Caco-2 (cell line): ENCODE results near the gene RPL26. TPM values are rescaled to one million over a fixed set of nuclear protein-coding genes. Genes with fewer than 3 reads are reported as not detected.

Source experiments
- BruUV-seq: library from RNA; stranded (reverse); fragments of 400-500 nt; replicated peaks from 2 replicates; lab custom pipeline; 2021; lab: Mats Ljungman, UMichigan
- CTCF ChIA-PET: fragments of 300-600 bp; sonication (Branson Sonifier 250); formaldehyde crosslinking; loops from one replicate; lab custom pipeline; 2022; ENCODE audit warnings: antibody characterized with exemption; lab: Charles Lee
- POLR2A ChIA-PET: fragments of 300-600 bp; sonication (Branson Sonifier 250); formaldehyde crosslinking; loops from one replicate; lab custom pipeline; 2022; ENCODE audit warnings: antibody characterized with exemption; lab: Charles Lee
- DNase-seq, 2 experiments: peaks; one replicate each; pipeline versions ENCODE4 v3.0.0 to v3.0.0-alpha.2; 2020 to 2022
- H3K27me3 ChIP-seq: replicated peaks from 2 replicates; pipeline ENCODE4 v1.6.0; 2011; ENCODE audit warnings: low read length; ENCODE audit not compliant: control insufficient read depth, insufficient read depth
- H3K36me3 ChIP-seq: 2 replicates; pipeline ENCODE4 v1.5.1; 2011; ENCODE audit warnings: low read length; ENCODE audit not compliant: control insufficient read depth, insufficient read depth
- H3K4me1 ChIP-seq: fragments of 250-450 bp; sonication (Bioruptor Pico); 2 replicates; pipeline ENCODE4 v1.5.1; 2020; ENCODE audit warnings: mild to moderate bottlenecking
- H3K4me3 ChIP-seq: 2 replicates; pipeline ENCODE4 v1.5.1; 2011; ENCODE audit warnings: low read depth, mild to moderate bottlenecking, control low read depth, low read length
- H3K9me3 ChIP-seq: fragments of 250-450 bp; sonication (Bioruptor Pico); 2 replicates; pipeline ENCODE4 v1.5.1; 2020; ENCODE audit warnings: mild to moderate bottlenecking, moderate library complexity
- H3K27ac Mint-ChIP-seq: one replicate; pipeline ENCODE4 v1.8.0; 2022; ENCODE audit warnings: mixed read lengths; ENCODE audit not compliant: unreplicated experiment
- H3K27me3 Mint-ChIP-seq: one replicate; pipeline ENCODE4 v1.8.0; 2022; ENCODE audit warnings: mixed read lengths; ENCODE audit not compliant: insufficient read depth, unreplicated experiment
- H3K36me3 Mint-ChIP-seq: one replicate; pipeline ENCODE4 v1.8.0; 2022; ENCODE audit warnings: mild to moderate bottlenecking, mixed read lengths; ENCODE audit not compliant: insufficient read depth, unreplicated experiment
- H3K4me1 Mint-ChIP-seq: one replicate; pipeline ENCODE4 v1.8.0; 2022; ENCODE audit warnings: low read depth, mixed read lengths; ENCODE audit not compliant: unreplicated experiment
- H3K4me3 Mint-ChIP-seq: one replicate; pipeline ENCODE4 v1.8.0; 2022; ENCODE audit warnings: mild to moderate bottlenecking, moderate library complexity, mixed read lengths; ENCODE audit not compliant: unreplicated experiment
- H3K9me3 Mint-ChIP-seq: one replicate; pipeline ENCODE4 v1.8.0; 2022; ENCODE audit warnings: mixed read lengths; ENCODE audit not compliant: unreplicated experiment
- CTCF ChIP-seq, 2 experiments: fragments of 200-600 bp in 1 of 2; IDR thresholded peaks; 1 replicate in 1 of 2; 2 replicates in 1 of 2; pipeline versions ENCODE4 v1.5.1 to v1.8.0; 2011 to 2022; ENCODE audit warnings: antibody characterized with exemption in 1 of 2, control low read depth in 1 of 2, inconsistent platforms in 1 of 2, low read depth in 1 of 2, low read length in 1 of 2, mild to moderate bottlenecking in 1 of 2, moderate library complexity in 1 of 2; ENCODE audit not compliant: insufficient read depth in 1 of 2, severe bottlenecking in 1 of 2, unreplicated experiment in 1 of 2
- intact Hi-C: fragments of 100-400 bp; cut with micrococcal nuclease; formaldehyde crosslinking; loops from one replicate; pipeline ENCODE4 v1.10.0; 2022; ENCODE audit not compliant: unreplicated experiment
- total RNA-seq: library from RNA; stranded (reverse); gene quantifications from 2 replicates; pipeline ENCODE4 v1.2.3, GENCODE V29; 2022

Gene RPL26
- total RNA-seq, 1 experiment from 2014 or later = 999 TPM

- no peak for TF ChIP-seq CTCF (IDR thresholded peaks at IDR 0.05; ENCODE audit: insufficient read depth in 1 of 2, low read depth in 1 of 2, low read length in 1 of 2, severe bottlenecking in 1 of 2, unreplicated experiment in 1 of 2)
- Mint-ChIP-seq H3K4me1 (no peaks in the 10 kb centered on the region), H3K27ac (no peak within 1 kb of the TSS), H3K36me3 (no peaks in the 10 kb centered on the region), H3K27me3 (no peaks in the 10 kb centered on the region), H3K4me3 (no peak within 1 kb of the TSS), H3K9me3 (no peaks in the 10 kb centered on the region)
- intact Hi-C loops = no loop called here
- Histone ChIP-seq H3K4me1 (no peaks in the 10 kb centered on the region), H3K4me3 (no peak within 1 kb of the TSS), H3K27me3 (no peaks in the 10 kb centered on the region), H3K36me3 (no peaks in the 10 kb centered on the region), H3K9me3 (no peaks in the 10 kb centered on the region)
- BruUV-seq = no TSS peak
- POLR2A ChIA-PET = no interaction called here
- CTCF ChIA-PET = no interaction called here
- DNase-seq = no peak
Measured at GRCh38 chr17:8339540-8339939, 43.5 kb downstream of the RPL26 start, which contains the start of gene ODF4. ODF4 (plus strand) TSS chr17:8339840; CDS start chr17:8340052, 212 bp downstream.

- CTCF ChIA-PET = no interaction called here
- no peak overlapping the region for H3K4me3 ChIP-seq
- no peak for DNase-seq
- no peak for TF ChIP-seq CTCF (IDR thresholded peaks at IDR 0.05; ENCODE audit: insufficient read depth in 1 of 2, low read depth in 1 of 2, low read length in 1 of 2, severe bottlenecking in 1 of 2, unreplicated experiment in 1 of 2)
- H3K9me3 Mint-ChIP-seq = no peaks in the 10 kb centered on the region
- H3K9me3 ChIP-seq = no peaks in the 10 kb centered on the region
- intact Hi-C loops = no loop called here
- H3K36me3 ChIP-seq = no peaks in the 10 kb centered on the region
- no peak overlapping the region for H3K4me3 Mint-ChIP-seq
- POLR2A ChIA-PET = no interaction called here
- no peak overlapping the region for H3K27ac Mint-ChIP-seq
- H3K27me3 ChIP-seq = no peaks in the 10 kb centered on the region
- H3K36me3 Mint-ChIP-seq = no peaks in the 10 kb centered on the region
- H3K27me3 Mint-ChIP-seq = no peaks in the 10 kb centered on the region
- no peaks in the 10 kb centered on the region for H3K4me1 ChIP-seq
- H3K4me1 Mint-ChIP-seq = no peaks in the 10 kb centered on the region
- no TSS peak for BruUV-seq
Measured at GRCh38 chr17:8338753-8339140, 44.2 kb downstream of the RPL26 start.

- no TSS peak for BruUV-seq
- H3K4me3 Mint-ChIP-seq = no peak overlapping the region
- TF ChIP-seq CTCF (IDR thresholded peaks at IDR 0.05; ENCODE audit: insufficient read depth in 1 of 2, low read depth in 1 of 2, low read length in 1 of 2, severe bottlenecking in 1 of 2, unreplicated experiment in 1 of 2) = no peak
- no peak overlapping the region for H3K4me3 ChIP-seq
- ChIA-PET POLR2A (no interaction called here), CTCF (no interaction called here)
- no peaks in the 10 kb centered on the region for H3K27me3 ChIP-seq
- no peaks in the 10 kb centered on the region for H3K36me3 Mint-ChIP-seq
- no peaks in the 10 kb centered on the region for H3K9me3 Mint-ChIP-seq
- H3K36me3 ChIP-seq = no peaks in the 10 kb centered on the region
- no peaks in the 10 kb centered on the region for H3K4me1 ChIP-seq
- H3K9me3 ChIP-seq = no peaks in the 10 kb centered on the region
- no peaks in the 10 kb centered on the region for H3K4me1 Mint-ChIP-seq
- DNase-seq = no peak
- H3K27me3 Mint-ChIP-seq = no peaks in the 10 kb centered on the region
- intact Hi-C loops = no loop called here
- no peak overlapping the region for H3K27ac Mint-ChIP-seq
Measured at GRCh38 chr17:8337802-8338752, 44.9 kb downstream of the RPL26 start.
